GM18511 (cell line): ENCODE results near the gene RGS14.
A peak's percentile ranks its signal among the peaks of the same experiment; 100 is the strongest.
"Not testable (repeated sequence)": the region's sequence is repeated elsewhere in the genome, so short reads cannot be mapped to it uniquely, and the experiment has no call there.

Experiments used
- ATAC-seq: cut with Tn5 transposase; IDR thresholded peaks from one replicate; pipeline ENCODE4 v1.9.1; 2021; ENCODE audit warnings: mild to moderate bottlenecking, moderate library complexity; ENCODE audit not compliant: unreplicated experiment

Gene RGS14

DNA sequence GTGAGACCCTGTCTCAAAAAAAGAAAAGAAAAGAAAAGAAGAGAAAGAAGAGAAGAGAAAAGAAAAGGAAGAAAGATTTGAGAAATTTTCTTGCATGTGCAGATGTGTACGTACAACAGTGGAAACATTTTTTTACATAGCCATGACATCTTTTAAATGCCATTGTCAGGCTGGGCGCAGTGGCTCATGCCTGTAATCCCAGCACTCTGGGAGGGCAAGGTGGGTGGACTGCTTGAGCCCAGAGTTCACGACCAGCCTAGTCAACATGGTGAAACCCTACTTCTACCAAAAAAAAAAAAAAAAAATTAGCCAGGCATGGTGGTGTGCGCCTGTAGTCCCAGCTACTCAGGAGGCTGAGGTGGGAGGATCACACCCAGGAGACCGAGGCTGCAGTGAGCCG lies 12.8 kb upstream of the RGS14 start:
- no peak for ATAC-seq

DNA sequence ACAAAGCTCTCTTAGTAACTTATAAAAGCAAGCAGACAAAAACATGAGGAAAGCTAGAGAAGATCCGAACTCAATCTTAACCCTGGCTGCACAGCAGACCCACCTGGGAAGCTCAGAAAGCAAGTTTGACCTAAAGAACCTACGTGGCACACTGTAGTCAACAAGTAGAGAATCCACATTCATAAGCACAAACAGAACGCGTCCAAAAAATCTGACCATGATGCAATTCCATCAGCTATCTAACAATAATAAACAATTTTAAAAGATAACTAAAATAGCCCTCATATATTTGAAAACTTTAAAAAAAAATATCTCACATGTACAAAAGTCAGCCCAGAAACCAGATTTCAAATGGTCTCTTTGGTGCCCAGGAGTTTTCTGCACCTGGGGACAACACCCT lies 10.9 kb upstream of the RGS14 start:
- ATAC-seq: no peak

DNA sequence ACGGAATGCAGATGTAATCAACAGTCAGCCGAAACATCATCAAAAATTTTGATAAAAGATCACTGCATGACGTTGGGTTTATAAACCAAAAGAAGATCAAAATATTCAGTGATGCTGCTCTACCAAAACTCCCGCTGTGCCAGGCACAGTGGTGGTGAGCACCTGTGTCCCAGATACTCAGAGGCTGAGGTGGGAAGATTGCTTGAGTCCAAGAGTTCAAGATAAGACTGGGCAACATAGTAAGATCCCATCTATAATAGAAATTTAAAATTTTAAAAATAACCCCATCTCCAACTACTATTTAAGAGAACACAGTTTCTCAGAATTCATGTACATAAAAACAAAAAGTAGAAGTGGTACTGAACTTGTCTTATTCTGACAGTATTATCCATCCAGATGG lies 10.0 kb upstream of the RGS14 start:
- no peak for ATAC-seq

DNA sequence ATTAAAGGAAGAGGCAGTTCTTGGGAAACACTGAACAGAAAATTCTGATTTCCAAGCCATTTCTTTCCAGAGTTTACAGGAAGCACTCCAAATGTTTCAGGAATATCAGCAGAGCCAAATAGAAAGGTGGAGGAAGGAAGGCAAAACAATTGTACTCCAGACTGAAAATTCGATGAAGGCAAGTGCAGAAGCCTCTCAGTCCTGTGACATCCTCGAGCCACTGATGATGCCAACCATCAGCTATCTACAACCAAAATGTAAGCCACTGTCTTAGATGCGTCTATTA lies 8.4 kb upstream of the RGS14 start:
- no peak for ATAC-seq

DNA sequence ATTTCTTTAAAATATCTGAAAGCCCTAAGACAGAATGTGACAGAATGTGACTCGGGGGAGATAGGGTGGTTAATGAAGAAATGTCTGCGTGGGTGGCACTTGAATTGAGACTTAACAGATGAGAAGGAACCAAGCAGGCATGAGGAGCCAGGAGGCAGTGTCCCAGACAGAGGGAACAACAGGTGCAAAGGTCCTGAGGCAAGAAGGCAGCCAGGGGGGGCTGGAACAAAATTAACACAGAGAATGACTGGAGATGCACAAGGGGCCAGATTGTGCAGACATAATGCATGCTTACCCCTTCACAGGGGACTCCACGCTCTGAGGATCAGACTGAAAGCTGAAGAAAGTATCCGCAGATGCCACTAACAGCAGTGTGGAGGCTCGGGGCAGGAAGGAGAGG lies 8.0 kb upstream of the RGS14 start:
- ATAC-seq: no peak

DNA sequence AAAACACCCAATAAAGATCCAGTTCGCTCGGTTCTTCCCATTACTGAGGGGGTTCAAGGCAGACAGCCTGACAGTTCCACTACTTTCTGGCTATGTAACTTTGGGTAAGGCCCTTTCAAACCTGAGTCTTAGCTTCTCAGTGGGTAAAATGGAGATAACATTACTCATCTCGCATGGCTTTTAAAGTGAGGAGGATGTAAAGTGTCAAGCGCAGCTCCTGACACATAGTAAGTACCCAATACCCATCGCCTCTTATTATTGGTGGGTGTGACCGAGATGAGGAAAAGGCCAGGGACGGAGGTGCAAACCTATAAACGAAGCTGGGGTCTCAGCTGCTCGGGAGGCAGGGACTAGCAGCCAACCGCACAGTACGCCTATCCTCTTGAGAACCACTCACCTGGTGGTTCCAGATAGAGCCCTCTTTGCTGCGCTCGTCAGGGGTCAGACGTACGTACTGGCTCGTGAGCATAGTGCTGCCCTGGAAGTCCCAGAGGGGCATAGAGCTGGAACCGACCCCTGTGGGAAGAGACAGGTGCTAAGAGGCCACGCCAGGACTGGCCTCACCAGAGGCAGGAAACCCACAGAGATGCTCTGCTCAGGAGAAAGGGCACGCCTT lies 6.8 kb upstream of the RGS14 start:
- peak; percentile 3 for ATAC-seq

DNA sequence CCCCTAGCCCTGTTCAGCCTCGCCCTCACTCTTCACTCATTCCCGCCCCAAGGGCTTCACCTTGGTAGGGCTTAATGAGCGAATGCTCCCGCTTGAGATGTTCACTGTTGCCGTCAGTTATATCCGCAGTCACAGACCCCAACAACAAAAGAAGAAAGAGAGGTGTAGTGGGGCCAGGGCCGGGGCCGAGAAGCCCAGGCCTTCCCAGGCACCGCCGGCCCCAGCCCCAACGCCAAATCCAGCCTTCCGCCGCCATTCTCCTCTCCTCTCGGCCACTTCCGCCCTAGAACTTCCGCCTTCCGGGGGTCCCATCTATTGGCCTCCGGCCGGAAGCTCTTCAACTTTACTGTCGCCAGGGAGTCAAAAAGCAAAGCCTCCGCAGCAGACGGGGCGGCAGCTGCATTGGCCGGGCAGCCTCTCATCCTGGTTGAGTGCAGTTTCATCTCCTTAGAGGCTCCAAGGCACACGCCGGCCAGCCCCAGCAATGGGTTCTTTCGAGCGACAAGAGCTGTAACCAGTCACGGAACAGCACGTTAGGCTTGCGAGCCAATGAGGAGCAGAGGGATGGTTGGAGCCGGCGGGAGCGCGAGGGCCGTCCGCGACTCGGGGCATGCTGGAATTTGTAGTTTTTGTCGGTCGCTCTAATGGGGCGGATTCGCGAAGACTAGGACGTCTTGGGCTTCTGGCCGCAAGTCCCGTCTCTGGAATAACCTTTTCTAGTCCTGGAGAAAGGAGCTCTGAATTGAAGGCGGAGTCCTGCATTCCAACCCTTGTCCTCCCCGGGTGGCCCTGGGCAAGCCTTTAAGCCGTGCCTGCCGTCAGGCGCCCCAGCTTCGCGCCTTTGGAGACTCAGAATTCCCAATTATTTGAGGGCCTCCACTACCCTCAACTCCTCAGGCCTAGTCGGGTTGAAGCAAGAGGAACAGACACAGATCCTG lies 6.1 kb upstream of the RGS14 start, which contains the start of gene LMAN2:
Gene LMAN2 (minus strand): TSS at position 277 of the 938 bp plus-strand sequence. CDS start 21 bp downstream, at position 256.
- peak; percentile 96 for ATAC-seq

DNA sequence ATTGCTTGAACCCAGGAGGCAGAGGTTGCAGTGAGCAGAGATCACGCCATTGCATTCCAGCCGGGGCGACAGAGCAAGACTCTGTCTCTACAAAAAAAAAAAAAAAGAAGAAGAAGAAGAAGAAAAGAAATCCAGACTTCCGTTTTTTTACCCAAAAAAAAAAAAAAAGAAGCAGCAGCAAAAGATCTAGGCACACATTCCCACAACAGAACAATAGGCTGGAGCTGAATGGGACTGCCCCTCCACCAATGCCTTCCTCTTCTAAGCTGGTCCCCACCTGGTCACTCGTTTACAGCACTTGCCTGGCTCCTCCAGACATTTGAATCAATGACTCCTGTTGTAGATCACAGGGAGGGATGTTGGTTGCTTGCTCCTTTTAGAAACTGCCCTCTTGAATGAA lies 4.6 kb upstream of the RGS14 start:
- ATAC-seq: no peak

DNA sequence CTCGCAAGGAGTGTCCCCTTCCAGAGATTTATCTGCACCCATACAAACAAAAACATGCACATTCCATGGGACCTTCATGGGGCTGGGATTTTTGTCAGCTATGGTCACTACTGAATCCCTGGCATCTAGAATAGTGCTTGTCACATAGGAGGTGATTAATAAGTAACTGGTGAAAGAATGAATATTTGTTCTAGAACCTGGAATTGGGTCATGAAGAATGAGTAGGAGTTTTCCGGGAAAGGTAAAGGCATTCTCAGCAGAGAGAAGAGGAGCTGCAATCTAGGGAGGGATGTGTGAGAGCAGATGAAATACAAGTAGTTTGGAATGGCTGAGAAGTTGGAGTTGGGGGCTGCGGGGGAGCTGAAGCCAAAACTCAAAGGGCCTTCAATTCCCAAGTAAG lies 3.5 kb upstream of the RGS14 start:
- ATAC-seq: no peak

DNA sequence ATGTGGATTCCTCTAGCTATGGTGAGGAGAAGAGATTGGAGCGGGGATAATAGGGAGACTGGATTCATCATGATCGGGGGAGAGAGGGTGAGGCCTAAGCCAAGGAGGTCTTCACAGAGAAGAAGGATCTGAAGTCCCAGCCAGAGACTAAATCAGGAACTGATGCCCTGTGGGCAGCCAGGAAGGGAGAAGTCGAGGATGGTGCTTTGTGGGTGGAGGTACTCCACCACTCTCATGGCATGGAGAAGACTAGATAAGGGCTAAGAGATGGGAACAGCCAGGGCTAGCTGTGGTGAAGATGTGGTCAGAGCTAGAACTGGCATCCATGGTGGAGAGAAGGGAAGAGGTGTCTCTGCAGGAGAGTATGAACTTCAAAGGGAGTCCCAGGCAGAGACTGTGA lies 3.0 kb upstream of the RGS14 start:
- no peak for ATAC-seq

DNA sequence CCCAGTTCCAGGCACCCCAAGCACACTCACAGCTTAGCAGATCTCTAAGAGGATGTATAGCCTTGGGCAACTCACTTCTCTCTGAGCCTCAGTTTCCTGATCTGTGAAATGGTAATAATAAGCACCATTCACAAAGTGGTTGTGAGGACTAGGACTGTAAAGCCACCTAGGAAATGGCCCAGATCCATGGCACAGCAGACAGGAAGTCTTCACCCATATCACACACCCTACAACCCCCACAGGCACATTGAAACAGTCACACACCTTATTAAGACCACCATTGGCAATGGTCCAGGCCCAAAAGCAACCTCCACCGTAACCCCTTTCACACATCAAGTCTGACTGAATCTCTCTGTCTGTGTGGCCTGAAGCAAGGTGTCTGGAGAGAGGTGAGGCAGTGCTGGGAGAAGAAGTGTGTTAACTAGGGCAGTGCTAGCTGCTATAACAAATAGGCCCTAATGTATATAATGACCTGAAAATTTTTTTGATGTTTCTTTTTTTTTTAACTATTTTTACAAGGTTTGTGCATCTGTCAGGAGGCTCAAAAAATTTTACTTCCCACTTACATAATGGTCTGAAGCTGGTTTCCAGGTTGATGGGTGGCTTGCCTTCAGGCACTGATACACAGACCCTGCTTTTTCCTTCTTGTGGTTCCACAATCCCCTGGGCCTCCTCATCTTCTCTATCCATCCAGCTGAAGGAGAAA lies 2.4 kb upstream of the RGS14 start:
- no peak for ATAC-seq

DNA sequence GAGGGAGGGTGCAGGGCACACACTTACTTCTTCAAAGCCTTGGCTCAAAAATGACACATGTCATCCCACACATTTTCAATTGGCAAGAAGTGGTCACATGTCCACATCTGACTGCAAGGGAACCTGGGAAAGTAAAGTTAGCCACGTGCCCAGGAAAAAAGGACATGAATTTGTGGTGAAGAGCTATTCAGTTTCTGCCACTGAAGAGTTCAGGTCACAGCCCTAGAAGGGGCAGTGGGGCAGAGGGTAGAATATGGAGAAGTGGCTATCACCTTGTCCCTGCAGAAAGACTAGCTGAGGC lies 1.9 kb upstream of the RGS14 start:
- no peak for ATAC-seq

DNA sequence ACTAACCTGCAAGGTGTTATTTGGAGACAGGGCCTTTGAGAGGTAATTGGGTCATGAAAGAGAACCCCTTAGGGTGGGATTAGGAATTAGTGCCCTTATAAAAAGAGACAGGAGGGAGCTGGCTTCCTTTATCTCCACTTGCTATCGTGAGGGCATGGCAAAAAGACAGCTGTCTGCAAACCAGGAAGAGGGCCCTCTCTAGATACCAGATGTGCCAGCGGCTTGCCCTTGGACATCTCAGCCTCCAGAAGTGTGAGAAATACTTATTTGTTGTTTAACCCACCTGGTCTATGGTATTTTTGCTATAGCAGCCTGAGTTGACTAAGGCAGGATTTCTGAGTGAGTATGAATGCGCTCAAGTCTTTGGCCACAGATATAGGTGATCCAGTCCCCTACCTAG lies 978 bp upstream of the RGS14 start:
- ATAC-seq: no peak

DNA sequence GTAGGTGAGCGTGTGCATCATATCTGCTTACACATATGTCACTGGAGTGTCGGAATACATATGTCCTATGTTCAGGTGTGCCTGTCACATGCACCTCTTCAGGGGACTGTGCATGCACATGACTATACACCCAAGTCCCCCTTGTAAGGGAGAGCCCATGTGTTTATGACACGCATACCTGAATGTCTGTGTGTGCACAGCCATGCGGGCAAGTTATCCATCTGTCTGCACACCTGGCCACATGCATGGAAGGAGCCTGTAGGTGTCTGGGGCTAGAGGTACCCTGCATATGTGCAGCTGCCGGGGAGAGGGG lies 622 bp upstream of the RGS14 start:
- no peak for ATAC-seq

DNA sequence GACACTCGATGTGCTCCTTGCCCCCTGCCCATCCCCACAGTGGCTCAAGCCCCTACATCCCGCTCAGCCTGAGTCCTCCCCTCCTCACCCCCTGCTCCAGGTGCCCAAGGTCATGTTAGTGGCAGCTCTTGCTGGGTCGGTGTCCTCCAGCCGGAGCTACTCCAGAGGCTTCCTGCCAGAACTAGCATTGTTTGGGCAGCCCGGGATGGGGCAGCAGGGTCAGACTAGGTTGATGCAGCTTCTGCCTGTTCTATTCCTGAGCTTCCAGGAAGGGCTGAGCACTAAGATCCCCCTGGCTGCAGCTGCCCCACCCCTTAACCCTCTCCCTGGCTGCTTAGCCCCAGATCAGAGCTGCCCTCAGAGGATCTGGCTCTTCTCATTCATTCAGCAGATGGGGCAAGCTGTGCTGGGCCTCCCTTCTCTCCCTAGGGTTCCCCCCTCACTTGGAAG lies 671 bp downstream of the RGS14 start:
- ATAC-seq: no peak

DNA sequence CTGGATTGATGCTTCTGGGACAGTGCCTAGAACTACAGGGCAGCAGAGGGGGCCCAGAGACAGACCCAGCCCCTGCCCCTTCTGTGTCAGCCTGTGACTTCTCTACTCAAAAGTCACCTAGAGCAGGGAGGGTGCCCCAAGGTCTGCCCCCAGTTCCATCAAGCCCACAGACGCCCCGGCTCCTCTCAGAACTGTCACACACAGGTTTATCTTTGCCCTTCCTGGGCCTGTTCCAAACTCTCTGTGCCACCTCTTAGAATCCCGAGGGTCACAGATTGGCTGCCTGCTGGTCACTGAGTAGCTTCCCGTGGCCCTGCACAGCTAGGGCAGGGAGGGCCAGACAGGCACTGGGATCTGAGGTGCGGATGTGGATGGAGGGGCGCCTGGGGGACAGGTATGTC lies 1.7 kb downstream of the RGS14 start:
- no peak for ATAC-seq

DNA sequence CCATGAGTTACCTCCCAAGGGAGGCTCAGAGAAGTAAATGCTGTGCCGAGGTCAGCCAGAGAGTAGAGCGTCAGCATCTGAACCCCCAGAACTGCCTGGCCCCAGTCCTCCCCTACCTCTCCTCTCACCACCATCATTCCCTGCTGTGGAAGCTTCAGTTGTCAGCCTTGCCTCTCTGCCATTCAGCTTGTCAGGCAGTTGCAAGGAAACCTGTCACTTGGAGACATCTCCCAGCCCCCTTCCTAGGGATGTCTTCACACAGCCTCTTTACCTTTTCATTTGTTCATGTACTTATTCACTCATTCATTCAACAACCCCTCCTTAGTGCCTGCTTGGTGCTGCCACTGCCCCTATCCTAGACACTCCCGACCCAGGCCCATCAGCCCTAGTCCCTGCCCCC lies 2.1 kb downstream of the RGS14 start:
- ATAC-seq: no peak

DNA sequence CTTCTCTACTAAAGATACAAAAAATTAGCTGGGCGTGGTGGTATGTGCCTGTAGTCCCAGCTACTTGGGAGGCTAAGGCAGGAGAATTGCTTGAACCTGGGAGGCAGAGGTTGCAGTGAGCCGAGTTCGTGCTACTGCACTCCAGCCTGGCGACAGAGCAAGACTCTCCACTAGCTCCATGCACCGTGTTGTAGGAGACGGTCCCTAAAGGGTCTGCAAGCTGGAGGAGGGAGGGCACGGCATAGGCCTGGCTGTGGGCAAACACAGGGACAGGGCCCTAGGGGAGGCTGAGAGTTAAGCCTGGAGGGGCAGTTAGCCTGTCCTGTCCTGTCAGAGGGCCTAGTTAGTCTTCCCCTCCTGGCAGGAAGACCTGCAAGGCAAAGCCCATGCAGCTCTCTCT lies 3.0 kb downstream of the RGS14 start:
- not testable (repeated sequence) for ATAC-seq

DNA sequence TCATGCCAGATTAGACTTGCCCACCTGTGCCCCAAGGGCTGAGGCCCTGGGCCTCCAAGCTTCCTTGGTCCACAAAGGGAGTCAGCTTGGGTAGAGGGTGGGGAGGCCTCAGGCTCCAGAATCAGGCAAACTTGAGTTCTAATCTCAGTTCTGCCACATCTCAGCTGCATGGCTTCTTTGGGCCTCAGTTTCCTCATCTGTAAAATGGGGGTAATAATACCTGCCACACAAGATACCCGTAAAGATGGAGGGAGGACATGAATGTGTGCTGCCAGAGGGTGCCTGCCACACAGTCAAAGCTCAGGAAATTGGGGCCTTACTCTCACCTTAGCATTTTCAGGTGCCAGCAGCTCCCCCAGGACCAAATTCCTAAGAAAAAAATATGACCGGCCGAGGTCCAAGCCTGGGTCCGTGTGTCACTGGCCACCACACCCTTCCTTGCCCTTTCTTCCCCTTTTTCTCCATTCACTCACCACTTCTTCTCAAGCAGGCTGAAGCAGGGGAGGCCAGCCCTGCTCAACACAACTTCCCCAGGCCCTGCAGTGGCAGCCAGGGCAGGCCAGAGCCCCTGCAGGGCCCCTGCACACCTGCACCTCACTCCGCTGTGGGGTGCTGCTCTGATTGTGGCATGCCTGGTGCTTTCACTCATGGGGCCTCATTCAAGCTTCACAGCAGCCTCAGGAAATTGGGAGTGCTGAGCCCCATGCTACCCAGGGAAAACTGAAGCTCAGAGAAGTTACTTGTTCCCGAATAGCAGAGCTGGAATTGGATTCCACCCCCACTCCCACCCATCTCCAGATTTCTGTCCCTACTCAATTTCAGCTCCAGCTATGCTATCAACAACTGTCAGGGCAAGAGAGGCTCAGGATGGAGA lies 3.9 kb downstream of the RGS14 start:
- no peak for ATAC-seq

DNA sequence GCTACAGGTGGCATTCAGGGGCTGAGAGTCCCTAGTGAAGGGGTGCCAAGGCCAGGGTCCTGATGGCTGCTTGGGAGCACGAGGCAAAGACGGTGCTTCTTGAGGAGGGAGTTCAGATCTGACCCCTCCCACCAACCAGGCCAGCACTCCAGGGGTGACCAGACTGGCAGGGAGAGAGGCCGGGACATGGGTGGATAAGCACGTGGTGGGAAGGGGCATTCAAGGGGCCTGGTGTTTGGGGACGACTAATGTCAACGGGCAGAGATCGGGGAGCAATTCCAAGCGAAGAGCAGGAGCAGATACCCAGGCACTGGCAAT lies 4.5 kb downstream of the RGS14 start:
- no peak for ATAC-seq
